ENCODE results near the gene ARRB1. TPM values are rescaled to one million over a fixed set of nuclear protein-coding genes. Genes with fewer than 3 reads are reported as not detected.
"Not testable (repeated sequence)": the region's sequence is repeated elsewhere in the genome, so short reads cannot be mapped to it uniquely, and the experiment has no call there.

Gene ARRB1
- total RNA-seq, 1 experiment from 2014 or later: 90.1 TPM

GRCh38 chr11:75334402-75334891 is 17.0 kb downstream of the ARRB1 start:
- ATAC-seq (peak; percentile 28), DNase-seq (ENCODE audit: low spot score) (peak; percentile 37)
- CTCF ChIA-PET: interaction anchor here (1.0 to 1.7 kb wide), 5 partner anchors 9 to 54 kb away, joined by 3 to 12 read pairs (median 3); no protein-coding TSS in a partner anchor
- Mint-ChIP-seq H3K4me3 (no peak overlapping the region), H3K4me1 (peaks cover 98% of the 10 kb centered on the region), H3K27me3 (ENCODE audit: low read depth) (no peaks in the 10 kb centered on the region), H3K27ac (peak overlapping the region; percentile 98), H3K36me3 (peaks cover 7% of the 10 kb centered on the region; the same call in 1 of the 2 replicates), H3K9me3 (peaks cover 3% of the 10 kb centered on the region; the same call in 1 of the 2 replicates)
- TF ChIP-seq TCF7 (CRISPR knock-in tag; IDR thresholded peaks at IDR 0.05; ENCODE audit: low read depth): no peak
- no peak for TF ChIP-seq TEAD1 (CRISPR knock-in tag; IDR thresholded peaks at IDR 0.05)
- TF ChIP-seq ZMAT4 (CRISPR knock-in tag; IDR thresholded peaks at IDR 0.05): no peak
- no peak for TF ChIP-seq ZNF423 (CRISPR knock-in tag; IDR thresholded peaks at IDR 0.05)
- no peak for TF ChIP-seq NR1H2 (CRISPR knock-in tag; IDR thresholded peaks at IDR 0.05)
- POLR2A ChIA-PET: interaction anchor here (1.3 kb wide), 1 partner anchor 17 kb away, joined by 4 read pairs; the partner anchor contains the start of gene ARRB1

GRCh38 chr11:75333807-75334140 is 17.7 kb downstream of the ARRB1 start:
- Mint-ChIP-seq H3K4me3 (no peak overlapping the region), H3K4me1 (peaks cover 98% of the 10 kb centered on the region), H3K27ac (peak overlapping the region; percentile 99), H3K36me3 (peaks cover 7% of the 10 kb centered on the region; the same call in 1 of the 2 replicates), H3K9me3 (peaks cover 3% of the 10 kb centered on the region; the same call in 1 of the 2 replicates), H3K27me3 (ENCODE audit: low read depth) (no peaks in the 10 kb centered on the region)
- no peak for ATAC-seq
- ChIA-PET POLR2A (no interaction called here), CTCF (interaction anchor here (1.0 to 1.7 kb wide), 4 partner anchors 10 to 54 kb away, joined by 3 to 12 read pairs (median 3); no protein-coding TSS in a partner anchor)
- TF ChIP-seq FOXP4 (CRISPR knock-in tag; IDR thresholded peaks at IDR 0.05) (no peak), IRF1 (CRISPR knock-in tag; IDR thresholded peaks at IDR 0.05) (no peak), FOXP1 (CRISPR knock-in tag; IDR thresholded peaks at IDR 0.05; ENCODE audit: borderline replicate concordance) (no peak), PREB (CRISPR knock-in tag; IDR thresholded peaks at IDR 0.05; ENCODE audit: borderline replicate concordance) (no peak), ATF3 (CRISPR knock-in tag; conservative IDR thresholded peaks at IDR 0.05) (no peak)
- no peak for DNase-seq (ENCODE audit: low spot score)

- no peak for ATAC-seq
- Mint-ChIP-seq H3K27me3 (ENCODE audit: low read depth) (no peaks in the 10 kb centered on the region), H3K4me1 (peaks cover 98% of the 10 kb centered on the region), H3K36me3 (peaks cover 7% of the 10 kb centered on the region; the same call in 1 of the 2 replicates), H3K27ac (peak overlapping the region; percentile 99), H3K4me3 (0 out of 2 replicates have a peak overlapping the region, but pooled peaks have one; percentile 7), H3K9me3 (peaks cover 3% of the 10 kb centered on the region; the same call in 1 of the 2 replicates)
- DNase-seq (ENCODE audit: low spot score): no peak
- TF ChIP-seq TEAD1 (CRISPR knock-in tag; IDR thresholded peaks at IDR 0.05) (no peak), PRRX2 (CRISPR knock-in tag; IDR thresholded peaks at IDR 0.05) (no peak), PREB (CRISPR knock-in tag; IDR thresholded peaks at IDR 0.05; ENCODE audit: borderline replicate concordance) (no peak), NR2C2 (CRISPR knock-in tag; IDR thresholded peaks at IDR 0.05) (no peak), EMX1 (CRISPR knock-in tag; IDR thresholded peaks at IDR 0.05) (no peak)
- POLR2A ChIA-PET: no interaction called here
- CTCF ChIA-PET: interaction anchor here (0.8 kb wide), 1 partner anchor 53 kb away, joined by 3 read pairs; no protein-coding TSS in a partner anchor
Observed at GRCh38 chr11:75333022-75333806, 18.2 kb downstream of the ARRB1 start.

GRCh38 chr11:75331761-75332160 is 19.7 kb downstream of the ARRB1 start:
- DNase-seq (ENCODE audit: low spot score): peak; percentile 41
- H3K36me3 Mint-ChIP-seq: peaks cover 10% of the 10 kb centered on the region
- peaks cover 88% of the 10 kb centered on the region for H3K4me1 Mint-ChIP-seq
- H3K9me3 Mint-ChIP-seq; H3K27me3 Mint-ChIP-seq (ENCODE audit: low read depth): not testable (repeated sequence)
- CTCF ChIA-PET: interaction anchor here (0.9 to 2.3 kb wide), 3 partner anchors 9 to 19 kb away, joined by 4 to 9 read pairs (median 4); partner anchors contain the start of gene ARRB1
- H3K4me3 Mint-ChIP-seq: peak overlapping the region; percentile 15; the same call in 1 of the 2 replicates
- peak; percentile 4 for ATAC-seq
- peak overlapping the region; percentile 99 for H3K27ac Mint-ChIP-seq
- POLR2A ChIA-PET: interaction anchor here (1.1 kb wide), 1 partner anchor 54 kb away, joined by 3 read pairs; no protein-coding TSS in a partner anchor

GRCh38 chr11:75331304-75331703 is 20.2 kb downstream of the ARRB1 start:
- CTCF ChIA-PET: interaction anchor here (0.5 to 3.5 kb wide), 5 partner anchors 10 to 53 kb away, joined by 4 to 16 read pairs (median 4); partner anchors contain the start of gene ARRB1

GRCh38 chr11:75330886-75331285 is 20.6 kb downstream of the ARRB1 start:
- DNase-seq (ENCODE audit: low spot score); H3K36me3 Mint-ChIP-seq; POLR2A ChIA-PET; ATAC-seq; H3K27me3 Mint-ChIP-seq (ENCODE audit: low read depth); H3K9me3 Mint-ChIP-seq: not testable (repeated sequence)
- CTCF ChIA-PET: interaction anchor here (0.5 to 3.5 kb wide), 7 partner anchors 9 to 95 kb away, joined by 4 to 16 read pairs (median 8); partner anchors contain the start of gene ARRB1
- peak overlapping the region; percentile 99 for H3K27ac Mint-ChIP-seq
- H3K4me3 Mint-ChIP-seq: 0 out of 2 replicates have a peak overlapping the region, but pooled peaks have one; percentile 15
- H3K4me1 Mint-ChIP-seq: peaks cover 88% of the 10 kb centered on the region

More at GRCh38 chr11:75331304-75331703, 20.2 kb downstream of the ARRB1 start:
- not testable (repeated sequence) for H3K36me3 Mint-ChIP-seq; H3K9me3 Mint-ChIP-seq; H3K27me3 Mint-ChIP-seq (ENCODE audit: low read depth)
- DNase-seq (ENCODE audit: low spot score) (peak; percentile 28), ATAC-seq (peak; percentile 1; the same call in 1 of the 2 replicates)
- POLR2A ChIA-PET: interaction anchor here (1.1 kb wide), 1 partner anchor 54 kb away, joined by 3 read pairs; no protein-coding TSS in a partner anchor
- H3K4me3 Mint-ChIP-seq: peak overlapping the region; percentile 15; the same call in 1 of the 2 replicates
- H3K4me1 Mint-ChIP-seq: peaks cover 88% of the 10 kb centered on the region
- peak overlapping the region; percentile 99 for H3K27ac Mint-ChIP-seq
